EH (cell line): Measurements from ENCODE around the gene RBM22.

Experiments used
- DNase-seq: peaks from one replicate; pipeline ENCODE4 v3.0.0-alpha.2; 2015; ENCODE audit warnings: low read depth

The RBM22 gene

DNA sequence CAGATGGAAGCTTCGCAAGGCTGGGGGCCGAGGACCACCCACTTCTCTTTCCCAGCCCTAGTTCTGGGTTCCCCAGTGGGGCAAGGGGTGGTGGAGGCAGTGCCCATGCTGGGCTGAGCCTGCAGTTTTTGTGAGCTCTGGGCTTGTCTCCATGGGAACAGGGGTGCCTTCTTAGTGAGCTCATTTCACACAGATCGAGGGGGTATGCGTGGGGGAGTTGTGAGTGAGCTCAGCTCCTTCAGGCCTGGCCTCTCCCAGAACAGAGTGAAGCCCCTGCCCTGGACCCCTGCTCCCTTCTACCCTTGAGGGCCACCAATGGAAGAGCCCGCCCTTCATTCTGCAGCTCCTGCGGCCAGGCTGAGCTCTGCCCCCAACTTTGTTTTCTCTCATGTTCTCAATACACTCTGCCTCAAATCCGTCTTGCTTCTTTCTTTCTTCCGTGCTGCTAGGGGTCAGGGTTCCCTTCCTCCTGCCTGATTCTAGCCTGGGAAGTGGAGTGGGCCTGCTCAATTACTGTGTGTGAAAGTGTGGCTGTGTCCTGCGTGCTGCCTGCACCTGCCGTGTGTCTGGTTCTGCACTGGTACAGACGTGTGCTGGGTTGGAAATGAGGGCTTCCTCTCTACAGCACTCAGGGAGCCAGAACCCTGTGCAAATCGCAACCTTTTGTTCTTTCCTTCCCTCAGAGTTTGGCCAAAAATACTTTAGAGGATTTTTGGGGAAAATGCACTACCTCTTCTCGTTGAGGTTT is 48.8 kb downstream of the RBM22 start:
- no peak for DNase-seq

DNA sequence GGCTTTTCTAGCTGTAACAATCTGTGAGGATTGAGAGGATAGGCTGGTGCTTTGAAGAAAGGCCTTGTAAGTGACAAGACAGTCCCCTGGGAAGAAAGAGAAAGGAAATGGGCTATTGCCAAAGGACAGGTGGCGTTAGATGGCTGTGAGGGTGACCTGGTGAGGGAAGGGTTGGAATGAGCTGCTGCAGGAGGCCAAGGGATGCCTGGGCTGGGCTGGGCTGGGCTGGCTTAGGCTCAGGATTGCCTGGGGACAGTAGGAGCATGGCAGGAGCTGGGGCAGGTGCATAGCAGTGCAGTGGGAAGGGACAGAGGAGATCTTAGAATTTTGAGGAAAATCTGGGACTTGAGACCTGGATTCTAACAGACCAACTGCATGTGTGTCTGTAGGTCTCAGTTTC is 49.5 kb downstream of the RBM22 start:
- no peak for DNase-seq

DNA sequence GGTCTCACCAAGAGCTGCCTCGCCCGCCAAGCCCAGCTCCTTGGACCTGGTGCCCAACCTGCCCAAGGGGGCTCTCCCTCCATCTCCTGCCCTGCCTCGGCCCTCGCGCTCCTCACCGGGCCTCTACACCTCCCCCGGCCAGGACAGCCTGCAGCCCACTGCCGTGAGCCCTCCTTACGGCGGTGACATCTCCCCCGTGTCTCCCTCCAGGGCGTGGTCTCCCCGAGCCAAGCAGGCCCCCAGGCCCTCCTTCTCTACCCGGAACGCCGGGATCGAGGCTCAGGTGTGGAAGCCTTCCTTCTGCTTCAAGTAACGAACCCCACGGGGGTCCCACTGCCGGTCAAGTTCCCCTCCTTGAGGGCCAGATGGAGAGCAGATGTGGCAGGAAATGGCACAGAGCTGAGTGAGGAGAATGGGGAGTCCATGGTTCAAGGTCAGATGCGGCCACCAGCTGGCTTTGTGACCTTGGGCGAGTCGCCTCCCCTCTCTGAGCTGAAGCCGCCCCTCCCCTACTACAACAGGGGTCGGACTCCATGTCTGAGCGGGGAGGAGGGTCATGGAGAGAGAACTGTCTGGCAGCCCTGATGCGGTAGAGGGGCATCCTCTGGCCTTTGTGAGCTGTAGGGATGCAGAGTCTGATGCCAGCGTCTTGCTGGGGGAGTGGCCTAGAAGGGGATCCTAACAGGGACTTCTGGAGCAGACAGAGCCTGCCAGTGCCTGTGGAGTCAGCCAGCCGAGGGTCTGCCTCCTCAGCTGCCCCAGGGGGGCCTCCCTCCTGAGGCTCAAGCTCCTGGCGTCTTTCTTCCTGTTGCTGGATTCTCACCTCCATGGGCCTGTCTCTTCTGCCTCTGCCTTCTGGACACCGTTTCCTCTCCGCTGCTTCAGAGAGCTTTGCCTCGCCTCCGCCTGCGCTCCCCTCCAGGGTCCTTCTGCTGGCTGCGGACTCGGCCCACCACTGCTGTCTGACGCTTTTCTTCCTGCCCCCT is 50.5 kb downstream of the RBM22 start:
- no peak for DNase-seq

DNA sequence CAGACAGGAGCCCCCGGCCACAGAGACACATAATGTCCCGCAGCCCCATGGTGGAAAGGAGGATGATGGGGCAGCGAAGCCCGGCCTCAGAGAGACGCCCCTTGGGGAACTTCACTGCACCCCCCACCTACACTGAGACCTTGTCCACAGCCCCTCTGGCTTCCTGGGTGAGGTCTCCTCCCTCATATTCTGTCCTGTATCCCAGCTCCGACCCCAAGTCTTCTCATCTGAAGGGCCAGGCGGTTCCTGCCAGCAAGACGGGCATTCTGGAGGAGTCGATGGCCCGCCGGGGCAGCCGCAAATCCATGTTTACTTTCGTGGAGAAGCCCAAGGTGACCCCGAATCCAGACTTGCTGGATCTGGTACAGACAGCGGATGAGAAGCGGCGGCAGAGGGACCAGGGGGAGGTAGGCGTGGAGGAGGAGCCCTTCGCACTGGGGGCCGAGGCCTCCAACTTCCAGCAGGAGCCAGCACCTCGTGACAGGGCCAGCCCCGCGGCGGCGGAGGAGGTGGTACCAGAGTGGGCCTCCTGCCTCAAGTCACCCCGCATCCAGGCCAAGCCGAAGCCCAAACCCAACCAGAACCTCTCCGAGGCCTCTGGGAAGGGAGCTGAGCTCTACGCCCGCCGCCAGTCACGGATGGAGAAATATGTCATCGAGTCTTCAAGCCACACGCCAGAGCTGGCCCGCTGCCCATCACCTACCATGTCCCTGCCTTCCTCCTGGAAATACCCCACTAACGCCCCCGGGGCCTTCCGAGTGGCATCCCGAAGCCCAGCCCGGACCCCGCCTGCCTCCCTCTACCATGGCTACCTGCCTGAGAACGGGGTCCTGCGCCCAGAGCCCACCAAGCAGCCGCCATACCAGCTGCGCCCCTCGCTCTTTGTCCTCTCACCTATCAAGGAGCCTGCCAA is 51.5 kb downstream of the RBM22 start:
- DNase-seq = no peak

DNA sequence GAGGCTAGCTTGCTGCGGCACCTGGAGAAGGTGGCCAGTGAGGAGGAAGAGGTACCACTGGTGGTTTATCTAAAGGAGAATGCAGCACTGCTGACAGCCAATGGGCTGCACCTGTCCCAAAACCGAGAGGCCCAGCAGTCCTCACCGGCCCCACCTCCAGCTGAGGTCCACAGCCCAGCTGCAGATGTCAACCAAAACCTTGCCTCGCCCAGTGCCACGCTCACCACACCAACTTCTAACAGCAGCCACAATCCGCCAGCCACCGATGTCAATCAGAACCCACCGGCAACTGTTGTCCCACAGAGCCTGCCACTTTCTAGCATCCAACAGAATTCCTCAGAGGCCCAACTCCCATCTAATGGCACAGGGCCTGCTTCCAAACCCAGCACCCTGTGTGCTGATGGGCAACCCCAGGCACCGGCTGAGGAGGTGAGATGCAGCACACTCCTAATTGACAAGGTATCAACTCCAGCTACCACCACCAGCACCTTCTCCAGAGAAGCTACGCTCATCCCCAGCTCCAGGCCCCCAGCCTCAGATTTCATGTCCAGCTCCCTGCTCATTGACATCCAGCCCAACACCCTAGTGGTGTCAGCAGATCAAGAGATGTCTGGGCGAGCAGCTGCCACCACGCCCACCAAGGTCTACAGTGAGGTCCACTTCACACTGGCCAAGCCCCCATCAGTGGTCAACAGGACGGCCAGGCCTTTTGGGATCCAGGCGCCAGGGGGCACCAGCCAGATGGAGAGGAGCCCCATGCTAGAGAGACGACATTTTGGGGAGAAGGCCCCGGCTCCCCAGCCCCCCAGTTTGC is 52.4 kb downstream of the RBM22 start:
- DNase-seq = no peak

DNA sequence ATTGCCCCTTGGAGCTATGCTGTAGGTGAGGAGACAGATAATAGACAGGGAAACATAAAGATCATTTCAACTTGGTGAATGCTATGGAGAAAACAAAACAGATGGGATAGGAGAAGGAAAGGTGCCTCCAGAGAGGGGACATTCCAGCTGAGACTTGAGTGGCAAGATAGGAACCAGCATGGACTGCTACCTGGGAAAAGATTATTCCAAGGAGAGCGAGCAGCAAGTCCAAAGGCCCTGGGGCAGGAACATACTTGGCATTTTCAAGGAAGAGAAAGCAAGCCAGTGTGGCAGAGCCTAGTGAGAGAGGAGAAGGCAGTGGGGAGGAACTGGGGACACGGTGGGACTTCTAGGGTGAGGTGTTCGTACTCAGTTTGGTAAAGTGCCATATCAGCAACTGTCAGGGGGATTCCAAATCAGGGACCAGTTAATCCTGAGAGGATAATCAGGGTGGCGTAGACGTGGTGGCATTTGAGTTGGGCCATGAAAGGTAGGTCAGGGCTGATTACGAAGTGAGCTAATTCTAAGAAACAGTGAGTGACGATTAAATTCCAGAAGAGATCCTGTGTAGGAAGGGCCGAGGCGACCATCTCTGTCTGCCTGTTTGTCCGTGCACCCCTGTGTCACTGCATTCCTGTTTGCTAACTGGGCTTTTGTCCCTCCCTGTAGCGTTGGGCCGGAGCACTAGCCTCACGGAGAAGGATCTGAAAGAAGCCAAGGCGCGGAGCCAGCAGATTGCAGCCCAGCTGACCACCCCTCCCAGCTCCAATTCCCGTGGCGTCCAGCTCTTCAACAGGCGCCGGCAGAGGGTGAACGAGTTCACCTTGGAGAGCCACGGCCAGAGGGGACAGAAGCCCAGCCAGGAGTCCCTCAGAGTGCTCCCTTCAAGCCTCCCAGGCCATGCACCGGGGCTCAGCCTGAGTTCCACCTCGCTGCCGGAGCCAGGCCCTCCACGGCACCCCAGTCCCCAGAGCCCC is 53.3 kb downstream of the RBM22 start:
- no peak for DNase-seq

DNA sequence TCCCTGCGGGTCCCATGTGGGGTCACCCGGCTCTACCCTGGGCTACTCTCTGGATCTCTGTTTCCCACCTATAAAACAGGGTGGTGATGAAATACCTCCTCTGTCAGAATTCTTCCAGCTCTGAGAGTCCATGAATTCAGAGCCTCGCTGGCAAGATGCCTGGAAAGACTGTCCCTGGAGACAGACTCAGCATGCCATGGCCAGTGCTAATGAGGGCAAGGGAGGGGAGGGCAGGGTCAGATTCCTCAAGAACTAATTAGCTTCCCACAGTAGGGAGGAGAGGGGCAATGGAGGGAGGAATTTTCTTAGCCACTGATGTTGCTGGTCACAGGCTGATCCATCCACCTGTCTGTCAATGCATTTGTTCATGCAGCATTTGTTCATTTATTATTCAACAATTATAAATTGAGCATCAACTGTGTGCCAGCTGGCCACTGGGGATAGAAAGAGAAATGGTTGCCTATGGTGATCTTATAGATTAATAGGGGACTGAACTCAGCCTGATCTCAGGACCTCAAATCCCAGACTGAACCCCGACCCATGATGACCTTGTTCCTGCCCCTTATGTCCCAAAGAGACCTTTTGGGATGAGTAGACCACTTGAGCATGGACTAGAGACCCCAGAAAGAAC is 55.7 kb downstream of the RBM22 start:
- peak; percentile 99 for DNase-seq

DNA sequence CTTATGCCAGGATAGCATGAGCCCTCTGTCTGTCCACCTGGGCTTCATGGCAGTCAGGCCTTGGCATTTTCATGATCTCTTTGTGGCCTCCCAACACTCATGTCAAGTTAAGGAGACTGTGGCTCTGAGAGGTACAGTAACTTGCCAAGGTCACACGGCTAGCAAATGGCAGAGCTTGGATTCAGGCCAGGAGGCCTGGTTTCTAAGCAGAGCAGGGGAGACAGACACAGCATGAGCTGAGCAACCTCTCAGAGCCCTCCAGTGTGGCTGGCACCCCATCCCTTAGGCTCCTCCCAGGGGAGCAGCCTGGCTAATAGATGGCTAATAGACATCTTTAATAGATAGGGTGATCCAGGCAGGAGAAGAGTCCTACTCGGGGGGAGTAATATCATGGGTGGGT is 56.3 kb downstream of the RBM22 start:
- no peak for DNase-seq

DNA sequence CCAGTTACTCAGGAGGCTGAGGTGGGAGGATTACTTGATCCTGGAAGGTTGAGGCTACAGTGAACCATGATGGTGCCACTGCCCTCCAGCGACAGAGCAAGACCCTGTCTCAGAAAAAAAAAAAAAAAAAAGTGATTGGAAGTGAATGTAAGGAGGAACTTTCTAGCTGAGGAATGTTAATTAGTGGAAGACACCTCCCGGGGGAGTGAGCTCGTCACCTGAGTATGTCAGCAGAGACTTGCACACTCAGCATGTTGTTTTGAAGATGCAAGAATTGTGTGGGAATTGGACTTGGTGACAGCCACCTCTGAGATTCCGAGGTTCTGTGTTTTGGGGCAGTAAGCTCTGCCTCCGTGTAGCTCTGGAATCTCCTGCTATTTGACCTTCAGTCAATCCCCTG is 56.8 kb downstream of the RBM22 start:
- no peak for DNase-seq

DNA sequence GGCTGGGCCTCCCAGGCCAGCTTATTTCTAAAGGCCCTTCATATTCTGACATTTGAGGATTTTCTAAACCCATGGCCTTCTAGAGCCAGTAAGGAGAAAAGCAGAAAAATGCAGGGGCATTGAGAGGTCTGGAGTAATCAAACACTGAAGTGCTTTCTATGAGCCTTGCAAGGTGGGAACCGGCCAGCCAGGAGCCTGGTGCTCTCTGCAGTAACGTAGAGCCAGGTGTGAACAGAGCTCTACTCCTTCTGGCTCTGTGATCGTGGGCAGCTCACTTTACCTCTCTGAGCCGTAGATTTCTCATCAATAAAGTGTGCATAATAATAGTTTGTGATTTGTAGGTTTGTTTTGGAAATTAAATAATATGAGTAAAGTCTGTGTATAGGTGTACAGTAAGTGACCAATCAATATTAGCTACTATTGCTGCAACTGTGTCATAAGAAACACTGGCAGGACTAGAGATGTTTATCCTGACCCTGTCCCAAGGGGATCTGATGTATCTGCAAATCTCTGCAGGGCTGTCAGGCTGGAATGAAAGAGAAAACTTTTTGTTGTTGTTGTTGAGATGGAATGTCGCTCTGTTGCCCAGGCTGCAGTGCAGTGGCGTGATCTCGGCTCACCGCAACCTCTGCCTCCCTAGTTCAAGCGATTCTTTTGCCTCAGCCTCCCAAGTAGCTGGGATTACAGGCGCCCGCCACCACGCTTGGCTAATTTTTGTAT is 57.7 kb downstream of the RBM22 start:
- DNase-seq = no peak

DNA sequence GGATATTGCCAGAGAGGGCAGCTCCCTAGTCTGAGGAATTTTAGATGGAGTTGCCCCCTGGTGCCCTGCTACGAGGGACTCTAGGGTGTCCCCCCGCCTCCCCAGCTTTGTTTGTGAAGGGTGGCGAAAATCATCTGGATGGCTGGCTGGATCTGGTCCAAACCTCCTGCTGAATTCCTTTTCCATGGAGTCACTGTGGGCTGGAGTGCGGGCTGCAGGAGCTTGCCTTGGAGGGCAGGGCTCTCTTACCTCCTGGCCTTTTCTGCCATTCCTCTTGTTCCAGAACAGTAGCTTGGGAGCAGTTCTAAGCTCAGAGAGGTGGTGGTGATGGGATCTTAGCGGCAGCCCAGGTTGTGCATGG is 58.3 kb downstream of the RBM22 start:
- DNase-seq = peak; percentile 94

DNA sequence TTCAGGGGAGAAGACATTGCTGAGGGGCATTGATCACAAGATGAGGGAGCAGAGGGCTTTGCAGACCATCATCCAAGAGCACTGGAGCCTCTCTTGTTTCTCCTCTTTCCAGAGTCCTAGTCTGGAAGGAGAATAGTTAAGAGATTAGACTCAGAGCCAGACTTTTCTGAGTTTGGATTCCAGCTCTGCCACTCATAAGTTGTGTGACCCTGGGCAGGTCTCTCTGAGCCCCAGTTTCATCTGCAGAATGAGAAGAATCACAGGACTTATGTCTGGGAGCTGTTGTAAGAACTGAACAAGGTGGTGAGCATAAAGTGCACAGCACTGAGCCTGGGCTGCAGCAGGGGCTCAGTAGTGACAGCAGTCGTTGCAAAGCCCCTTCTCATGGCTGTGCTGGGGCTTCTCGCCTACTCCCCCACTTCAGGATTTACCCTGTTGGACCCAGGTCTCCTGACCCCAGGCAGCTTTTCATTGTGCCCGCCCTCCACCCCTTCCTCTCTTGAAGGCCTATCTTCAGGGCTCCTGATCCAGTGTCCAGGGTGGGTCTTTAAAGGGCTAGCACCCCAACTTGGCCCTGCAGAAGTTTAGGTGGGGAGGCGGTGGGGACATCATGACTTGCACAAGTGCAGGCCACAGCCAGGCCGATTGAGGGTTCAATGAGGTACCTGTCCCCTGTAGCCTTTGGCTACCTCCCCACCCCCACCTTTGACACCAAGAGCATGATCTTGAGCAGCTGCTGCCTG is 58.9 kb downstream of the RBM22 start:
- DNase-seq = peak; percentile 53

DNA sequence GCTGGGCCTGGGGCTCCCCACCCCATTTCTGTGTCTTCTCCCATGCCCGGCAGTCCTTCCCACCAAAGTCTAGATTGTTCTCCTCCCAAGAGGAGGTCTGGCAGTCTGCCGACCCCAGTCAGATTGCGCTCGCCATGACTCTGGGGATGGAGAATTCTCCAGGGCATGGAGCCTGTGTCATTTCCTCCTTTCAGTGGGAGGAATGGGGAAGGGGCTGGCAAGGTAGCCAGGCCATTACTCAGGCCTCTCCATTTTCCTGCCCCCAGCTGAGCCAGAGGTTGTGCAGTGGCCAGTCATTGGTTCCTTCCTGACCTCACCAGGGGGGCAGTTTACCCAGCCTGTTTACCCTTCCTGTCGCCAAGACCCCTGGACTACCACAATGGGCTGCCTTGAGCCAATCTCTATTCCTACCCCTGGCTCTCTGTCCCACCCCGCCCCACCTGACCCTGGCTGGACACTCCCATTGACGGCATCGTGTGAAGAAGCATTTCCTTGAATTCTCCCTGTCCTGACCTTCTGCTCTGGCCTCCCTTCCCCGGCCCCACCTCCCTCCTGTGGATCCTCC is 59.8 kb downstream of the RBM22 start:
- DNase-seq = peak; percentile 86
